B cell (primary cell): Measurements from ENCODE around the gene VPS41. TPM values are rescaled to one million over a fixed set of nuclear protein-coding genes. Genes with fewer than 3 reads are reported as not detected.

Experiments
- ATAC-seq: fragments of 200-7000 bp; cut with Tn5 transposase; one replicate; pipeline ENCODE4 v1.10.0; 2021; ENCODE audit warnings: low read depth, mild to moderate bottlenecking, moderate number of reproducible peaks, moderate library complexity
- CTCF ChIA-PET: fragments of 350-600 bp; sonication (Branson Sonifier 250); formaldehyde crosslinking; loops from one replicate; lab custom pipeline; 2021; ENCODE audit warnings: antibody characterized with exemption, inconsistent platforms; lab: Charles Lee
- POLR2A ChIA-PET: fragments of 350-600 bp; sonication (Branson Sonifier 250); formaldehyde crosslinking; loops from one replicate; lab custom pipeline; 2021; ENCODE audit warnings: antibody characterized with exemption; lab: Charles Lee
- DNase-seq: peaks from one replicate; pipeline ENCODE4 v3.0.0; 2013
- H2AFZ ChIP-seq: 2 replicates; pipeline ENCODE4 v1.6.1; 2012; ENCODE audit warnings: mild to moderate bottlenecking, low read depth, low read length; ENCODE audit not compliant: insufficient read depth, poor library complexity, severe bottlenecking
- H3K27ac ChIP-seq, 2 donors: 1 replicate in 1 of 2; 2 replicates in 1 of 2; pipeline ENCODE4 v1.5.1; 2012 to 2013; ENCODE audit warnings: low read length in 2 of 2, mild to moderate bottlenecking in 2 of 2, moderate library complexity in 1 of 2
- H3K27me3 ChIP-seq, 4 experiments: fragments of 200-600 bp in 1 of 4; sonication (generic) in 1 of 4; replicated peaks in 1 of 4; 1 replicate in 2 of 4; 2 replicates in 2 of 4; pipeline versions ENCODE4 v1.6.1 to v1.7.0; 2013 to 2016; ENCODE audit warnings: low read length in 3 of 4, mild to moderate bottlenecking in 2 of 4, mixed read lengths in 1 of 4, moderate library complexity in 1 of 4; ENCODE audit not compliant: insufficient read depth in 4 of 4, control insufficient read depth in 3 of 4; ENCODE audit errors: control extremely low read depth in 1 of 4
- H3K36me3 ChIP-seq, 2 experiments: replicated peaks in 1 of 2; 1 replicate in 1 of 2; 2 replicates in 1 of 2; pipeline versions ENCODE4 v1.6.1 to v1.7.1; 2013; ENCODE audit warnings: low read length in 1 of 2; ENCODE audit not compliant: insufficient read depth in 2 of 2, control insufficient read depth in 1 of 2; ENCODE audit errors: control extremely low read depth in 1 of 2, extremely low read depth in 1 of 2
- H3K4me1 ChIP-seq, 2 donors: fragments of 200-600 bp in 1 of 2; sonication (generic) in 1 of 2; 1 replicate in 1 of 2; 2 replicates in 1 of 2; pipeline versions ENCODE4 v1.5.1 to v1.6.1; 2013 to 2017; ENCODE audit warnings: low read length in 2 of 2; ENCODE audit not compliant: control insufficient read depth in 2 of 2, insufficient read depth in 2 of 2
- H3K4me2 ChIP-seq: replicated peaks from 2 replicates; pipeline ENCODE3; 2012; ENCODE audit warnings: mild to moderate bottlenecking, low read depth, low read length; ENCODE audit not compliant: poor library complexity, severe bottlenecking
- H3K4me3 ChIP-seq, 5 experiments: fragments of 200-600 bp in 1 of 5; sonication (generic) in 1 of 5; 1 replicate in 3 of 5; 2 replicates in 2 of 5; pipeline versions ENCODE4 v1.5.1 to v1.7.0; 2011 to 2016; ENCODE audit warnings: low read length in 4 of 5, mild to moderate bottlenecking in 4 of 5, low read depth in 2 of 5, control low read depth in 1 of 5, moderate library complexity in 1 of 5; ENCODE audit not compliant: insufficient read depth in 1 of 5; ENCODE audit errors: control extremely low read depth in 1 of 5, extremely low read depth in 1 of 5
- H3K79me2 ChIP-seq: fragments of 200-600 bp; sonication (generic); one replicate; pipeline ENCODE4 v1.6.0; 2016; ENCODE audit warnings: low read length; ENCODE audit not compliant: control insufficient read depth, insufficient read depth
- H3K9ac ChIP-seq: fragments of 200-600 bp; sonication (generic); 2 replicates; pipeline ENCODE4 v1.6.1; 2017; ENCODE audit warnings: mild to moderate bottlenecking, low read length, moderate library complexity
- H3K9me3 ChIP-seq, 3 donors: one replicate each; pipeline versions ENCODE4 v1.6.1 to v1.7.1; 2013; ENCODE audit warnings: low read length in 2 of 3; ENCODE audit not compliant: control insufficient read depth in 2 of 3, insufficient read depth in 1 of 3; ENCODE audit errors: control extremely low read depth in 1 of 3
- H4K20me1 ChIP-seq: 2 replicates; pipeline ENCODE4 v1.6.0; 2012; ENCODE audit warnings: mild to moderate bottlenecking, low read length; ENCODE audit not compliant: insufficient read depth, control insufficient read depth, poor library complexity, severe bottlenecking
- H3K27ac Mint-ChIP-seq: one replicate; pipeline ENCODE4 v1.8.0; 2021; ENCODE audit warnings: mixed read lengths
- H3K27me3 Mint-ChIP-seq: one replicate; pipeline ENCODE4 v1.8.0; 2021; ENCODE audit warnings: mixed read lengths
- H3K4me1 Mint-ChIP-seq: one replicate; pipeline ENCODE4 v1.8.0; 2021; ENCODE audit warnings: mixed read lengths
- H3K4me3 Mint-ChIP-seq: one replicate; pipeline ENCODE4 v1.8.0; 2021; ENCODE audit warnings: mixed read lengths
- H3K9me3 Mint-ChIP-seq: one replicate; pipeline ENCODE4 v1.8.0; 2022; ENCODE audit warnings: mixed read lengths; ENCODE audit not compliant: insufficient read depth
- CTCF ChIP-seq: fragments of 200-600 bp; IDR thresholded peaks from one replicate; pipeline ENCODE4 v1.8.0; 2022; ENCODE audit warnings: antibody characterized with exemption, mild to moderate bottlenecking
- EZH2 ChIP-seq: IDR thresholded peaks from 2 replicates; pipeline ENCODE4 v1.6.1; 2012; ENCODE audit warnings: borderline replicate concordance, low read depth, mild to moderate bottlenecking, moderate library complexity, low read length; ENCODE audit not compliant: insufficient read depth, poor library complexity, severe bottlenecking
- WGBS: methylation state at CpG from one replicate; pipeline ENCODE4 v1.1.5; 2013; ENCODE audit warnings: missing lambda C conversion rate; ENCODE audit not compliant: insufficient coverage; 5-methylcytosine and 5-hydroxymethylcytosine counted together
- intact Hi-C: fragments of 100-400 bp; cut with micrococcal nuclease; formaldehyde crosslinking; loops from one replicate; pipeline ENCODE4 v1.10.0; 2022
- polyA plus RNA-seq: library from polyadenylated mRNA; depleted of rRNA; stranded (reverse); fragments of >200 nt; gene quantifications from 2 replicates; pipeline ENCODE4 v1.2.3, GENCODE V29; 2012
- total RNA-seq, 2 donors: library from RNA; stranded (reverse); fragments of 120-200 nt in 1 of 2; gene quantifications; 1 replicate in 1 of 2; 2 replicates in 1 of 2; pipeline versions ENCODE4 v1.2.3 to v1.2.4, GENCODE V29; 2013 to 2022

VPS41 gene
- total and polyA plus RNA-seq, 2 donors (not counting 1 experiment from before 2014, with no cell fraction given): 9.3 to 114 TPM

GRCh38 chr7:38700116-38700515, 208.9 kb downstream of the VPS41 start:
- Histone ChIP-seq H4K20me1 (no peaks in the 10 kb centered on the region), H3K79me2 (no peaks in the 10 kb centered on the region), H3K9me3 (peaks cover 0 to 3% (median 0%) of the 10 kb centered on the region in 3 donors), H2AFZ (no peak overlapping the region), H3K27me3 (peaks cover 0 to 3% (median 0%) of the 10 kb centered on the region in 4 experiments), H3K4me3 (no peak overlapping the region), H3K27ac (no peak overlapping the region), H3K4me2 (no peak overlapping the region), H3K4me1 (no peaks in the 10 kb centered on the region), H3K9ac (no peak overlapping the region), H3K36me3 (no peaks in the 10 kb centered on the region)
- Mint-ChIP-seq H3K9me3 (peaks cover 2% of the 10 kb centered on the region), H3K27ac (no peak overlapping the region), H3K4me3 (no peak overlapping the region), H3K27me3 (peaks cover 15% of the 10 kb centered on the region), H3K4me1 (no peaks in the 10 kb centered on the region)
- no peak for TF ChIP-seq CTCF
- TF ChIP-seq EZH2: no peak
- ChIA-PET POLR2A (no interaction called here), CTCF (interaction anchor here (1.1 kb wide), 1 partner anchor 40 kb away, joined by 3 read pairs; no protein-coding TSS in a partner anchor)
- intact Hi-C loops: no loop called here
- DNase-seq: no peak
- no peak for ATAC-seq
- WGBS: 75% methylated on average over 3 of the region's 5 CpGs

GRCh38 chr7:38699471-38699870, 209.5 kb downstream of the VPS41 start:
- H2AFZ ChIP-seq: no peak overlapping the region
- H3K4me1 ChIP-seq: peaks cover 0 to under 1% of the 10 kb centered on the region in 2 donors
- peaks cover 0 to 3% (median 0%) of the 10 kb centered on the region in 3 donors for H3K9me3 ChIP-seq
- Mint-ChIP-seq H3K9me3 (peaks cover 2% of the 10 kb centered on the region), H3K4me3 (no peak overlapping the region), H3K27ac (no peak overlapping the region), H3K27me3 (peaks cover 15% of the 10 kb centered on the region), H3K4me1 (peaks cover under 1% of the 10 kb centered on the region)
- H3K79me2 ChIP-seq: no peaks in the 10 kb centered on the region
- intact Hi-C loops: no loop called here
- H3K4me2 ChIP-seq: no peak overlapping the region
- no peak overlapping the region for H3K4me3 ChIP-seq
- peaks cover 0 to 3% (median 0%) of the 10 kb centered on the region in 4 experiments for H3K27me3 ChIP-seq
- no peaks in the 10 kb centered on the region for H3K36me3 ChIP-seq
- ATAC-seq: no peak
- ChIA-PET POLR2A (no interaction called here), CTCF (no interaction called here)
- 100% methylated on average over 1 of the region's 3 CpGs for WGBS
- DNase-seq: no peak
- H3K9ac ChIP-seq: no peak overlapping the region
- no peak for TF ChIP-seq EZH2
- TF ChIP-seq CTCF: no peak
- no peak overlapping the region for H3K27ac ChIP-seq
- H4K20me1 ChIP-seq: no peaks in the 10 kb centered on the region
